Measurements from ENCODE around the gene ADAMTSL3.

The ADAMTSL3 gene

DNA sequence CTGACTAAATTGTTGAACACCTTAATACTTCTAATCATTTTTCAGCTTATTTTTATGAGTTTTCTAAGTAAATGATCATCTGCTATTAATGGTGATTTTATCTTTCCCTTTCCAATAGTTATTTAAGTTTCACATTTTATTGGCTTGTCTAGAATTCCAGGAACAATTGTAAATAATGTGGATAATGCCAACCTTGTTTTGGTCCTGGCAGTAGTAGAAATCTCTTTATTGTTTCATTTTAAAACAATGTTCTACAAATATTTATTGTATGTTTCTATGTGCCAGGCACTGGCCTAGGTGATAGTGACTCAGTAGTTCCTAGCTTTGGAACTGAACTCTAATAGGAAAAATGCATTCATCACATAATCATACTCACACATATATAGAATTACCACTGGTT, 264.1 kb downstream of the ADAMTSL3 start:
- Histone ChIP-seq H3K4me1 (ENCODE audit: insufficient read depth, low read length, poor library complexity, severe bottlenecking) (no peaks in the 10 kb centered on the region), H3F3A (ENCODE audit: low read depth) (no peaks in the 10 kb centered on the region), H3K4me2 (ENCODE audit: low read depth, low read length, poor library complexity, severe bottlenecking) (no peak overlapping the region), H3K4me3 (ENCODE audit: low read length, poor library complexity, severe bottlenecking) (no peak overlapping the region), H4K20me1 (ENCODE audit: insufficient read depth, low read length, poor library complexity, severe bottlenecking) (no peaks in the 10 kb centered on the region), H3K27me3 (ENCODE audit: insufficient read depth, low read length, poor library complexity, severe bottlenecking) (no peaks in the 10 kb centered on the region), H2AFZ (ENCODE audit: low read length) (no peak overlapping the region), H3K9me3 (ENCODE audit: insufficient read depth, low read depth, low read length) (no peaks in the 10 kb centered on the region), H3K79me2 (ENCODE audit: insufficient read depth, low read length) (no peaks in the 10 kb centered on the region), H3K9ac (ENCODE audit: low read depth, low read length, poor library complexity, severe bottlenecking) (no peak overlapping the region), H3K9me2 (replicated peaks; ENCODE audit: low read depth, low read length) (no peaks in the 10 kb centered on the region), H3K36me3 (ENCODE audit: insufficient read depth, low read length) (no peaks in the 10 kb centered on the region)
- no peak for TF ChIP-seq EZH2phosphoT487 (IDR thresholded peaks at IDR 0.05; ENCODE audit: borderline replicate concordance)
- TF ChIP-seq, protein P1, sequence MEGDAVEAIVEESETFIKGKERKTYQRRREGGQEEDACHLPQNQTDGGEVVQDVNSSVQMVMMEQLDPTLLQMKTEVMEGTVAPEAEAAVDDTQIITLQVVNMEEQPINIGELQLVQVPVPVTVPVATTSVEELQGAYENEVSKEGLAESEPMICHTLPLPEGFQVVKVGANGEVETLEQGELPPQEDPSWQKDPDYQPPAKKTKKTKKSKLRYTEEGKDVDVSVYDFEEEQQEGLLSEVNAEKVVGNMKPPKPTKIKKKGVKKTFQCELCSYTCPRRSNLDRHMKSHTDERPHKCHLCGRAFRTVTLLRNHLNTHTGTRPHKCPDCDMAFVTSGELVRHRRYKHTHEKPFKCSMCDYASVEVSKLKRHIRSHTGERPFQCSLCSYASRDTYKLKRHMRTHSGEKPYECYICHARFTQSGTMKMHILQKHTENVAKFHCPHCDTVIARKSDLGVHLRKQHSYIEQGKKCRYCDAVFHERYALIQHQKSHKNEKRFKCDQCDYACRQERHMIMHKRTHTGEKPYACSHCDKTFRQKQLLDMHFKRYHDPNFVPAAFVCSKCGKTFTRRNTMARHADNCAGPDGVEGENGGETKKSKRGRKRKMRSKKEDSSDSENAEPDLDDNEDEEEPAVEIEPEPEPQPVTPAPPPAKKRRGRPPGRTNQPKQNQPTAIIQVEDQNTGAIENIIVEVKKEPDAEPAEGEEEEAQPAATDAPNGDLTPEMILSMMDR (conservative IDR thresholded peaks at IDR 0.05; ENCODE audit: low read length): no peak

DNA sequence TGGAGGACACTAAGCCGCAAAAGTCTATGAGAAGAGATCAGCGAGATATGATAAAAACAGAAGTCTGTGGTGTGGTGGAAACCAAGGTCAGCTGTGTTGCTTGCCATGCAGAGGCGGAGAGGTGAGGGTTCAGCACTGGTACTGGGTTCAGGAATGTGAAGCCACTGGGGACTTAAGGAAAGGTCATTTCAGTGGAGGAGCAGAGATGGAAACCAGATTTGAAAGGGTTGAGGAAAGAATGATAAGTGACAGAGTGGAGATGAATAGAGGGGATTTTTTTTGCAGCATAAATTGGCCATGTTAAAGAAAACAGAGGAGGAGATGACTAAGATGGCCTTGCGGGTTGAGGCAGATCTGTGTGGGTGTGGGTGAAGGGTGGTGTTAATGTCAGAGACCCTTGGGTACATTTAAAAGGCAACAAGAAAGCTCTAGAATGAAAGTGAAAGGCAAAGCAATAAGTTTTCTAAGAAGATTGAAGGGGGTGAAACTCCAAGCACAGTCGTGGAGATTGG, 265.5 kb downstream of the ADAMTSL3 start:
- Histone ChIP-seq H2AFZ (ENCODE audit: low read length) (no peak overlapping the region), H3K9ac (ENCODE audit: low read depth, low read length, poor library complexity, severe bottlenecking) (no peak overlapping the region)

DNA sequence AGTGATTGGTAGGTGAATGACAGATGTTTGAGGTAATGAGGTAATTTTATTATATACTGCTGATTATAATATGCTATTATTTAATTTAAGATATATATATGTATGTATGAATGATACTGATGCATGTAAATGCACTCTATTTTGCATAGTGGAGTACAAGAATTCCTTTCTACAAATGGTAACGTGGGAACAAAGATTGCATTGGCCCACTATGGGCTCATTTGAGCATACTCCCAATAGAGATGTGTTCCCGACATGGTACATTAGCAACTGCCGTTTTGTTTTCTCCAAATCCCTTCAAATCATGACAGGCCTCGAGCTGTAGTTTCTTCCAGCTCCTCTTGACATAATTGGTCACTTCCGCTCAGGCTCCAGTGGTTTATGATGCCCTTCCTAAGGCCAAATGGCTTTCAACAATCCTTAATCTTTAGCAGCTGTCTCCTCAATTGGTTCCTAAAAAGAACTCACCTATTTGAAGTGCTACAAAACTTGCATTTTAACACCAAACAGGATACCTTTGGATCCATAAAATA, 266.1 kb downstream of the ADAMTSL3 start:
- Histone ChIP-seq H4K20me1 (ENCODE audit: insufficient read depth, low read length, poor library complexity, severe bottlenecking) (no peaks in the 10 kb centered on the region), H3K9me2 (replicated peaks; ENCODE audit: low read depth, low read length) (no peaks in the 10 kb centered on the region), H3K36me3 (ENCODE audit: insufficient read depth, low read length) (no peaks in the 10 kb centered on the region), H3K9me3 (ENCODE audit: insufficient read depth, low read depth, low read length) (no peaks in the 10 kb centered on the region), H3K79me2 (ENCODE audit: insufficient read depth, low read length) (no peaks in the 10 kb centered on the region), H3K4me1 (ENCODE audit: insufficient read depth, low read length, poor library complexity, severe bottlenecking) (no peaks in the 10 kb centered on the region), H2AFZ (ENCODE audit: low read length) (no peak overlapping the region), H3K27me3 (ENCODE audit: insufficient read depth, low read length, poor library complexity, severe bottlenecking) (no peaks in the 10 kb centered on the region), H3K4me3 (ENCODE audit: low read length, poor library complexity, severe bottlenecking) (no peak overlapping the region), H3K9ac (ENCODE audit: low read depth, low read length, poor library complexity, severe bottlenecking) (no peak overlapping the region), H3F3A (ENCODE audit: low read depth) (no peaks in the 10 kb centered on the region), H3K4me2 (ENCODE audit: low read depth, low read length, poor library complexity, severe bottlenecking) (no peak overlapping the region)
- TF ChIP-seq EZH2phosphoT487 (IDR thresholded peaks at IDR 0.05; ENCODE audit: borderline replicate concordance): no peak
- TF ChIP-seq, protein P1 (conservative IDR thresholded peaks at IDR 0.05; ENCODE audit: low read length): no peak

More for the DNA sequence above, 265.5 kb downstream of the ADAMTSL3 start:
- Histone ChIP-seq H3F3A (ENCODE audit: low read depth) (no peaks in the 10 kb centered on the region), H3K79me2 (ENCODE audit: insufficient read depth, low read length) (no peaks in the 10 kb centered on the region), H3K36me3 (ENCODE audit: insufficient read depth, low read length) (no peaks in the 10 kb centered on the region), H3K9me3 (ENCODE audit: insufficient read depth, low read depth, low read length) (no peaks in the 10 kb centered on the region), H3K4me3 (ENCODE audit: low read length, poor library complexity, severe bottlenecking) (no peak overlapping the region), H3K4me2 (ENCODE audit: low read depth, low read length, poor library complexity, severe bottlenecking) (no peak overlapping the region), H3K9me2 (replicated peaks; ENCODE audit: low read depth, low read length) (no peaks in the 10 kb centered on the region), H3K4me1 (ENCODE audit: insufficient read depth, low read length, poor library complexity, severe bottlenecking) (no peaks in the 10 kb centered on the region), H3K27me3 (ENCODE audit: insufficient read depth, low read length, poor library complexity, severe bottlenecking) (no peaks in the 10 kb centered on the region), H4K20me1 (ENCODE audit: insufficient read depth, low read length, poor library complexity, severe bottlenecking) (no peaks in the 10 kb centered on the region)
- no peak for TF ChIP-seq EZH2phosphoT487 (IDR thresholded peaks at IDR 0.05; ENCODE audit: borderline replicate concordance)
- TF ChIP-seq, protein P1 (conservative IDR thresholded peaks at IDR 0.05; ENCODE audit: low read length): no peak
